Osteoblast (primary cell): Measurements from ENCODE around the gene KRTAP5-7. TPM values are rescaled to one million over a fixed set of nuclear protein-coding genes. Genes with fewer than 3 reads are reported as not detected.

Experiments
- DNase-seq: peaks from one replicate; pipeline ENCODE4 v3.0.0; 2011; ENCODE audit warnings: low spot score, mixed read lengths; ENCODE audit not compliant: insufficient read length; ENCODE audit errors: missing footprints
- H2AFZ ChIP-seq: 2 replicates; pipeline ENCODE4 v1.6.0; 2011; ENCODE audit warnings: mild to moderate bottlenecking, low read length
- H3K27ac ChIP-seq: 2 replicates; pipeline ENCODE4 v1.5.1; 2011; ENCODE audit warnings: mild to moderate bottlenecking, low read depth, low read length, moderate library complexity
- H3K27me3 ChIP-seq: 2 replicates; pipeline ENCODE4 v1.6.0; 2012; ENCODE audit warnings: mild to moderate bottlenecking, control low read depth, inconsistent platforms, low read length, moderate library complexity; ENCODE audit not compliant: insufficient read depth
- H3K36me3 ChIP-seq: 2 replicates; pipeline ENCODE4 v1.5.1; 2011; ENCODE audit warnings: mild to moderate bottlenecking, low read length, control low read depth, moderate library complexity; ENCODE audit not compliant: insufficient read depth
- H3K4me1 ChIP-seq: 2 replicates; pipeline ENCODE4 v1.5.1; 2011; ENCODE audit warnings: mild to moderate bottlenecking, low read length, control low read depth, moderate library complexity; ENCODE audit not compliant: insufficient read depth
- H3K4me2 ChIP-seq: 2 replicates; pipeline ENCODE4 v1.6.0; 2011; ENCODE audit warnings: mild to moderate bottlenecking, low read length; ENCODE audit not compliant: insufficient read depth
- H3K4me3 ChIP-seq: fragments of 200-600 bp; sonication (generic); 3 replicates; pipeline ENCODE4 v1.5.1; 2012; ENCODE audit warnings: mild to moderate bottlenecking, low read length, inconsistent platforms; ENCODE audit not compliant: insufficient read depth
- H3K79me2 ChIP-seq: 2 replicates; pipeline ENCODE4 v1.6.0; 2012; ENCODE audit warnings: mild to moderate bottlenecking, low read length, control low read depth, inconsistent platforms; ENCODE audit not compliant: insufficient read depth
- H3K9me3 ChIP-seq: 2 replicates; pipeline ENCODE4 v1.5.1; 2011; ENCODE audit warnings: low read depth, low read length, control low read depth
- H4K20me1 ChIP-seq: 2 replicates; pipeline ENCODE4 v1.6.0; 2012; ENCODE audit warnings: mild to moderate bottlenecking, low read length, control low read depth; ENCODE audit not compliant: insufficient read depth
- total RNA-seq: library from RNA; depleted of rRNA; stranded (reverse); fragments of >200 nt; gene quantifications from 2 replicates; pipeline ENCODE4 v1.2.3, GENCODE V29; 2012
- TF ChIP-seq, protein P1 (sequence below): IDR thresholded peaks from 2 replicates; pipeline ENCODE4 v1.5.1; 2011; ENCODE audit warnings: mild to moderate bottlenecking, low read depth, low read length, moderate library complexity; ENCODE audit errors: extremely low read depth

KRTAP5-7 gene
- total RNA-seq, 1 donor = 0.36 TPM

GRCh38 chr11:71502026-71502425 is 25.0 kb upstream of the KRTAP5-7 start:
- no peak overlapping the region for H2AFZ ChIP-seq
- TF ChIP-seq, protein P1, sequence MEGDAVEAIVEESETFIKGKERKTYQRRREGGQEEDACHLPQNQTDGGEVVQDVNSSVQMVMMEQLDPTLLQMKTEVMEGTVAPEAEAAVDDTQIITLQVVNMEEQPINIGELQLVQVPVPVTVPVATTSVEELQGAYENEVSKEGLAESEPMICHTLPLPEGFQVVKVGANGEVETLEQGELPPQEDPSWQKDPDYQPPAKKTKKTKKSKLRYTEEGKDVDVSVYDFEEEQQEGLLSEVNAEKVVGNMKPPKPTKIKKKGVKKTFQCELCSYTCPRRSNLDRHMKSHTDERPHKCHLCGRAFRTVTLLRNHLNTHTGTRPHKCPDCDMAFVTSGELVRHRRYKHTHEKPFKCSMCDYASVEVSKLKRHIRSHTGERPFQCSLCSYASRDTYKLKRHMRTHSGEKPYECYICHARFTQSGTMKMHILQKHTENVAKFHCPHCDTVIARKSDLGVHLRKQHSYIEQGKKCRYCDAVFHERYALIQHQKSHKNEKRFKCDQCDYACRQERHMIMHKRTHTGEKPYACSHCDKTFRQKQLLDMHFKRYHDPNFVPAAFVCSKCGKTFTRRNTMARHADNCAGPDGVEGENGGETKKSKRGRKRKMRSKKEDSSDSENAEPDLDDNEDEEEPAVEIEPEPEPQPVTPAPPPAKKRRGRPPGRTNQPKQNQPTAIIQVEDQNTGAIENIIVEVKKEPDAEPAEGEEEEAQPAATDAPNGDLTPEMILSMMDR = no peak
- no peaks in the 10 kb centered on the region for H3K9me3 ChIP-seq
- H4K20me1 ChIP-seq = no peaks in the 10 kb centered on the region
- H3K4me1 ChIP-seq = no peaks in the 10 kb centered on the region
- H3K36me3 ChIP-seq = peaks cover 24% of the 10 kb centered on the region
- no peak for DNase-seq
- H3K27me3 ChIP-seq = no peaks in the 10 kb centered on the region
- no peak overlapping the region for H3K4me2 ChIP-seq
- H3K79me2 ChIP-seq = no peaks in the 10 kb centered on the region
- H3K4me3 ChIP-seq = no peak overlapping the region
- no peak overlapping the region for H3K27ac ChIP-seq

DNA sequence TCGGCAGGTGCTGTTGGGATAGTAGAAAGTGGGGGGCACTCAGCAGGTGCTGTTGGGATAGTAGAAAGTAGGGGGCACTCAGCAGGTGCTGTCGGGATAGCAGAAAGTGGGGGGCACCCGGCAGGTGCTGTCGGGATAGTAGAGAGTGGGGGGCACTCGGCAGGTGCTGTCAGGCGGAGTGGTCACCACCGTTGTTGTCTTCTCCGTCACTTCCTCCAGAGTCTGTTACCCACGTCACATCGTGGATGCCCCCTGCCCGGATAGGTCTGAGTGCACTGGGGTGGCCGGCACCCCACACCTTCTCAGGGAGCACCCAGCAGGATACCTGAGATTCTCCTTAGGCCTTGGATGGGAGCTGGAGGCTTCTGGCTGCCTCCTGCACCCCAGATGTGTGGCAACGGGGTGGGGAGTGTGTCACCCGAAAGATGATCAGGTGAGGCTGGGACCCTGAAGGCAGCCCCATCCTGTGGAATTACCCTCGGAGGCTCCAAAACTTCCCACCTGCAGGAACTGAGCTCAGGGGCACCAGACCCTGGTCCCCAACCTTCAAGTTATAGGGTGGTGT is 24.1 kb upstream of the KRTAP5-7 start:
- Histone ChIP-seq H3K36me3 (peaks cover 18% of the 10 kb centered on the region), H3K4me1 (no peaks in the 10 kb centered on the region), H4K20me1 (no peaks in the 10 kb centered on the region), H3K27me3 (no peaks in the 10 kb centered on the region), H3K4me2 (no peak overlapping the region), H3K9me3 (no peaks in the 10 kb centered on the region), H2AFZ (no peak overlapping the region), H3K27ac (no peak overlapping the region), H3K79me2 (no peaks in the 10 kb centered on the region), H3K4me3 (no peak overlapping the region)
- no peak for DNase-seq
- TF ChIP-seq, protein P1 = no peak

DNA sequence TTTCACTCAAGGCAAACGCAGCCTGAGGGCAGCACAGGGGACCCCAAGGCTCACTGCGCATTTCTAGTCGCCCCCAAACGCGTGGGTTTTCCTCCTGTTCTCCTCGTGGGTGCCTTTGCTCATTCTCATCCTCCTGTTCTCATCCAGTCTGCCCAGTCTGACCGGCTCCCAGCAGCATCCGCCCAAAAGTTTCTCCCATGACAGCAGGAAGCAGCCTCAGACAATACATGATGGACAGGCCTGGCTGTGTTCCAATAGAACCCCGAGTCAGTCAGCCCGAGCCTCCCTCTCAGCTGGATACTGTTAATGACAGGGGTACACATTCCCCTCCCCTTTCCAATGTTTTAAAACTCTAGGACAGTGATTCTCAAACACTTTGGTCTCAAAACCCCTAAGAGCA is 22.5 kb upstream of the KRTAP5-7 start:
- Histone ChIP-seq H3K27ac (no peak overlapping the region), H4K20me1 (no peaks in the 10 kb centered on the region)
- no peak for DNase-seq

GRCh38 chr11:71505001-71505400 is 22.1 kb upstream of the KRTAP5-7 start:
- no peaks in the 10 kb centered on the region for H3K4me1 ChIP-seq

More for the DNA sequence above, 22.5 kb upstream of the KRTAP5-7 start:
- Histone ChIP-seq H3K4me2 (no peak overlapping the region), H2AFZ (no peak overlapping the region), H3K4me3 (no peak overlapping the region), H3K27me3 (no peaks in the 10 kb centered on the region), H3K4me1 (no peaks in the 10 kb centered on the region), H3K79me2 (no peaks in the 10 kb centered on the region), H3K9me3 (no peaks in the 10 kb centered on the region), H3K36me3 (peaks cover 3% of the 10 kb centered on the region)
- TF ChIP-seq, protein P1 = no peak

More at GRCh38 chr11:71505001-71505400, 22.1 kb upstream of the KRTAP5-7 start:
- Histone ChIP-seq H3K4me3 (no peak overlapping the region), H2AFZ (no peak overlapping the region), H3K36me3 (peaks cover 3% of the 10 kb centered on the region), H4K20me1 (no peaks in the 10 kb centered on the region), H3K79me2 (no peaks in the 10 kb centered on the region), H3K4me2 (no peak overlapping the region), H3K27me3 (no peaks in the 10 kb centered on the region), H3K27ac (no peak overlapping the region), H3K9me3 (no peaks in the 10 kb centered on the region)
- TF ChIP-seq, protein P1 = no peak
- no peak for DNase-seq
